SU-DHL-6 (cell line): ENCODE data around the gene SOWAHB.

Experiments
- H2AFZ ChIP-seq: fragments of 200-600 bp; sonication (generic); 2 replicates; pipeline ENCODE4 v1.6.1; 2014; ENCODE audit warnings: low read depth, mild to moderate bottlenecking, moderate library complexity, mixed read lengths, antibody characterized with exemption, low read length; ENCODE audit not compliant: severe bottlenecking
- H3F3A ChIP-seq: fragments of 200-600 bp; shearing (Covaris generic); 2 replicates; pipeline ENCODE4 v1.6.0; 2016; ENCODE audit warnings: antibody characterized with exemption, mild to moderate bottlenecking; ENCODE audit not compliant: insufficient read depth
- H3K27ac ChIP-seq: fragments of 200-600 bp; sonication (generic); 2 replicates; pipeline ENCODE4 v1.5.1; 2016; ENCODE audit warnings: low read depth, mild to moderate bottlenecking, low read length, moderate library complexity, mixed read lengths
- H3K27me3 ChIP-seq: fragments of 200-600 bp; sonication (generic), shearing (Covaris generic); 2 replicates; pipeline ENCODE4 v1.6.0; 2014; ENCODE audit warnings: mild to moderate bottlenecking, low read length
- H3K36me3 ChIP-seq: fragments of 200-600 bp; sonication (generic); 2 replicates; pipeline ENCODE4 v1.6.1; 2014; ENCODE audit warnings: mild to moderate bottlenecking, low read length, mixed read lengths
- H3K4me2 ChIP-seq: fragments of 300-600, 200-600 bp; shearing (Covaris generic), sonication (generic); 2 replicates; pipeline ENCODE4 v1.6.0; 2014; ENCODE audit warnings: low read length, low read depth, mild to moderate bottlenecking; ENCODE audit not compliant: poor library complexity, severe bottlenecking
- H3K4me3 ChIP-seq: fragments of 200-600 bp; sonication (generic); 2 replicates; pipeline ENCODE4 v1.5.1; 2014; ENCODE audit warnings: antibody characterized with exemption, low read length, mild to moderate bottlenecking, mixed read lengths; ENCODE audit not compliant: insufficient read depth, poor library complexity, severe bottlenecking
- H3K79me2 ChIP-seq: fragments of 200-600 bp; sonication (generic); 2 replicates; pipeline ENCODE4 v1.6.1; 2014; ENCODE audit warnings: mild to moderate bottlenecking, low read length, moderate library complexity; ENCODE audit not compliant: insufficient read depth
- H3K9ac ChIP-seq: fragments of 200-600 bp; sonication (generic); 2 replicates; pipeline ENCODE4 v1.7.0; 2014; ENCODE audit warnings: mild to moderate bottlenecking, low read length
- H3K9me2 ChIP-seq: fragments of 200-600 bp; sonication (generic); replicated peaks from 2 replicates; pipeline ENCODE4 v1.6.1; 2014; ENCODE audit warnings: low read length; ENCODE audit not compliant: insufficient read depth
- H3K9me3 ChIP-seq: fragments of 200-600 bp; sonication (generic); 2 replicates; pipeline ENCODE4 v1.6.1; 2014; ENCODE audit warnings: low read length, mixed read lengths; ENCODE audit not compliant: insufficient read depth
- H4K20me1 ChIP-seq: fragments of 200-600 bp; sonication (generic); 2 replicates; pipeline ENCODE4 v1.6.1; 2014; ENCODE audit warnings: low read depth, mild to moderate bottlenecking, antibody characterized with exemption, low read length, moderate library complexity, mixed read lengths
- EZH2phosphoT487 ChIP-seq: fragments of 200-600 bp; sonication (generic), shearing (Covaris generic); conservative IDR thresholded peaks from 2 replicates; pipeline ENCODE4 v1.6.1; 2018; ENCODE audit warnings: mild to moderate bottlenecking, antibody characterized with exemption, low read length, moderate library complexity, mixed read lengths
- TF ChIP-seq, protein P1 (sequence below): fragments of 200-600 bp; sonication (generic); IDR thresholded peaks from one replicate; pipeline ENCODE4 v1.5.1; 2017; ENCODE audit warnings: antibody characterized with exemption, mild to moderate bottlenecking, low read length, moderate library complexity; ENCODE audit not compliant: insufficient read depth, poor library complexity, severe bottlenecking

Gene SOWAHB

GRCh38 chr4:76858319-76858718 lies 39.6 kb downstream of the SOWAHB start:
- no peaks in the 10 kb centered on the region for H3K79me2 ChIP-seq
- H3K9me2 ChIP-seq: no peaks in the 10 kb centered on the region
- no peaks in the 10 kb centered on the region for H3F3A ChIP-seq
- H3K36me3 ChIP-seq: no peaks in the 10 kb centered on the region
- H3K9me3 ChIP-seq: no peaks in the 10 kb centered on the region
- H3K9ac ChIP-seq: no peak overlapping the region
- no peak overlapping the region for H2AFZ ChIP-seq
- H4K20me1 ChIP-seq: no peaks in the 10 kb centered on the region
- H3K4me2 ChIP-seq: no peak overlapping the region
- H3K27me3 ChIP-seq: no peaks in the 10 kb centered on the region
- no peak overlapping the region for H3K4me3 ChIP-seq
- no peak overlapping the region for H3K27ac ChIP-seq
- no peak for TF ChIP-seq EZH2phosphoT487
- TF ChIP-seq, protein P1, sequence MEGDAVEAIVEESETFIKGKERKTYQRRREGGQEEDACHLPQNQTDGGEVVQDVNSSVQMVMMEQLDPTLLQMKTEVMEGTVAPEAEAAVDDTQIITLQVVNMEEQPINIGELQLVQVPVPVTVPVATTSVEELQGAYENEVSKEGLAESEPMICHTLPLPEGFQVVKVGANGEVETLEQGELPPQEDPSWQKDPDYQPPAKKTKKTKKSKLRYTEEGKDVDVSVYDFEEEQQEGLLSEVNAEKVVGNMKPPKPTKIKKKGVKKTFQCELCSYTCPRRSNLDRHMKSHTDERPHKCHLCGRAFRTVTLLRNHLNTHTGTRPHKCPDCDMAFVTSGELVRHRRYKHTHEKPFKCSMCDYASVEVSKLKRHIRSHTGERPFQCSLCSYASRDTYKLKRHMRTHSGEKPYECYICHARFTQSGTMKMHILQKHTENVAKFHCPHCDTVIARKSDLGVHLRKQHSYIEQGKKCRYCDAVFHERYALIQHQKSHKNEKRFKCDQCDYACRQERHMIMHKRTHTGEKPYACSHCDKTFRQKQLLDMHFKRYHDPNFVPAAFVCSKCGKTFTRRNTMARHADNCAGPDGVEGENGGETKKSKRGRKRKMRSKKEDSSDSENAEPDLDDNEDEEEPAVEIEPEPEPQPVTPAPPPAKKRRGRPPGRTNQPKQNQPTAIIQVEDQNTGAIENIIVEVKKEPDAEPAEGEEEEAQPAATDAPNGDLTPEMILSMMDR: no peak

DNA sequence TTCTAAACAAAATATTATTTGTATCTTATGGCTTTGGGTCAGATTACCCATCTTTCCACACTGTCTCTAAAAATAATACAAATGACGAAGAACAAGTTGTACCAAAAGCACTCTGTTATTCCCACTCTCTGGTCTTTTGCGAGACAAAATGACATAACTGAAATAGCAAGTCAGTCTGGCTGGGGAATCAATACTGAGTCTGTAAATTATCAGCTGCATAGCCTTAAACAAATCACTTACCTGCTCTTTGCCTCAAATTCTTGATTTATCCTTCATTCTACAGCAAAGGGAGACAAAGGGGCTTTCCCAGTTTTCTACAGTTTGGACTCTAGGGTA lies 40.9 kb downstream of the SOWAHB start:
- H3K4me2 ChIP-seq: no peak overlapping the region
- no peaks in the 10 kb centered on the region for H3K36me3 ChIP-seq
- H3K4me3 ChIP-seq: no peak overlapping the region
- no peak overlapping the region for H3K27ac ChIP-seq
- H3K79me2 ChIP-seq: no peaks in the 10 kb centered on the region
- H3F3A ChIP-seq: no peaks in the 10 kb centered on the region
- no peaks in the 10 kb centered on the region for H3K9me3 ChIP-seq
- H2AFZ ChIP-seq: no peak overlapping the region
- no peaks in the 10 kb centered on the region for H3K27me3 ChIP-seq
- H3K9me2 ChIP-seq: no peaks in the 10 kb centered on the region
- TF ChIP-seq, protein P1: no peak
- no peak for TF ChIP-seq EZH2phosphoT487
- no peaks in the 10 kb centered on the region for H4K20me1 ChIP-seq
- no peak overlapping the region for H3K9ac ChIP-seq

DNA sequence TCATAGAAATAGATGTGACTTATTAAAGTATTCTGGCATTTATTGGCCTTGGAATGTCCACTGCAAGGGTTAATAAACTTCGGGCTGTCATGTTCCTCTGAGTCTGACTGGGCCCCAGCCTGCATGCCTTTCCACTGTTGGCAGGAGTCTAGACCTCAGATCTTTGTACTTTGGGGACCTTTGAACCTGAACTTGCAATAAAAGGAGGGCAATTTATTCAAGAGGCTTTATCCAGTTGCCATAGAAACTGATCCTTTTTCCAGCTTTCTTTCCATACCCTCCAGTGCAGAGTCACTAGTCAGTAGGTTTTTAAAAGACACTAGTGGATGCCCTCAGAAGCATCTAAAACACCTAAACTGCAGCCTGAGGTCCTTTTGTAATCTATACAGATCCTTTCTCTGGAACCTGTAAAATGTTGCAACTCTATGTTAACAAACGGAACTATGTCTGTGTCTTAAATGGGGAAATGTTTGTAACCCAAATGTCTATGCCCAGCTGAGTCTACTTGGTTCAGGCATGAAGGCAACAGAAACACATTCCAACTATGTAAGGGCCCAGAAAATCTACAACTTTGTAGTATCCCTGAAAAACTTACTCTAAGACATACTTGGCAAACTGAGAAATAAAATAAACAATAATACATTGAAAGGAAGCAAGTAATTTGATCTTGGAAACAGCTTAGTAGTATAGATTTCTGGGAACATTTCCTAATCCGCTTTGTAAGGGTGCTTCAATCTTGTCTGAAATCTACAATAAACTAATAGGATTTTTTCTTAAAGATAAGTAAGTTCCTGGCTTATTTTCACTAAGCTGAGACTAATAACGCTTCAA lies 41.5 kb downstream of the SOWAHB start:
- no peaks in the 10 kb centered on the region for H4K20me1 ChIP-seq
- H3K9me3 ChIP-seq: no peaks in the 10 kb centered on the region
- no peaks in the 10 kb centered on the region for H3K79me2 ChIP-seq
- TF ChIP-seq EZH2phosphoT487: no peak
- TF ChIP-seq, protein P1: no peak
- H3K27me3 ChIP-seq: no peaks in the 10 kb centered on the region
- no peak overlapping the region for H3K4me3 ChIP-seq
- H3K4me2 ChIP-seq: no peak overlapping the region
- no peak overlapping the region for H2AFZ ChIP-seq
- H3K9ac ChIP-seq: no peak overlapping the region
- no peaks in the 10 kb centered on the region for H3F3A ChIP-seq
- H3K36me3 ChIP-seq: no peaks in the 10 kb centered on the region
- no peak overlapping the region for H3K27ac ChIP-seq
- no peaks in the 10 kb centered on the region for H3K9me2 ChIP-seq
